ENCODE results near the gene NOP53.
"Not testable (repeated sequence)": the region's sequence is repeated elsewhere in the genome, so short reads cannot be mapped to it uniquely, and the experiment has no call there.

The NOP53 gene

GRCh38 chr19:47752440-47753211, 7.3 kb downstream of the NOP53 start:
- DNase-seq (ENCODE audit: insufficient read length, low spot score), result no peak
- FAIRE-seq, result no peak

GRCh38 chr19:47754206-47755064, 9.1 kb downstream of the NOP53 start:
- FAIRE-seq, result no peak
- DNase-seq (ENCODE audit: insufficient read length, low spot score), result no peak

- no peak for FAIRE-seq
- DNase-seq (ENCODE audit: insufficient read length, low spot score), result no peak
Observed at GRCh38 chr19:47755065-47755761, 9.9 kb downstream of the NOP53 start.

- FAIRE-seq (no peak), DNase-seq (ENCODE audit: insufficient read length, low spot score) (no peak)
Observed at GRCh38 chr19:47755762-47756626, 10.6 kb downstream of the NOP53 start.

GRCh38 chr19:47756627-47756929, 11.2 kb downstream of the NOP53 start:
- FAIRE-seq (no peak), DNase-seq (ENCODE audit: insufficient read length, low spot score) (no peak)

GRCh38 chr19:47756953-47757608, 11.7 kb downstream of the NOP53 start:
- no peak for DNase-seq (ENCODE audit: insufficient read length, low spot score)
- no peak for FAIRE-seq

- no peak for FAIRE-seq
Observed at GRCh38 chr19:47757617-47758442, 12.5 kb downstream of the NOP53 start.

GRCh38 chr19:47758443-47758804, 13.1 kb downstream of the NOP53 start:
- FAIRE-seq (no peak), DNase-seq (ENCODE audit: insufficient read length, low spot score) (no peak)

More at GRCh38 chr19:47757617-47758442, 12.5 kb downstream of the NOP53 start:
- DNase-seq (ENCODE audit: insufficient read length, low spot score), result no peak

GRCh38 chr19:47760632-47760999, 15.3 kb downstream of the NOP53 start:
- FAIRE-seq (no peak), DNase-seq (ENCODE audit: insufficient read length, low spot score) (no peak)

- DNase-seq (ENCODE audit: insufficient read length, low spot score) (no peak), FAIRE-seq (no peak)
Observed at GRCh38 chr19:47761566-47761965, 16.2 kb downstream of the NOP53 start.

- DNase-seq (ENCODE audit: insufficient read length, low spot score), result no peak
Observed at GRCh38 chr19:47762151-47762550, 16.8 kb downstream of the NOP53 start.

GRCh38 chr19:47762615-47763308, 17.4 kb downstream of the NOP53 start:
- DNase-seq (ENCODE audit: insufficient read length, low spot score) (no peak), FAIRE-seq (no peak)

More at GRCh38 chr19:47762151-47762550, 16.8 kb downstream of the NOP53 start:
- FAIRE-seq, result no peak

- not testable (repeated sequence) for FAIRE-seq; DNase-seq (ENCODE audit: insufficient read length, low spot score)
Observed at GRCh38 chr19:47764705-47765104, 19.4 kb downstream of the NOP53 start.

- FAIRE-seq (no peak), DNase-seq (ENCODE audit: insufficient read length, low spot score) (no peak)
Observed at GRCh38 chr19:47765523-47766358, 20.4 kb downstream of the NOP53 start.

GRCh38 chr19:47766359-47766620, 20.9 kb downstream of the NOP53 start:
- FAIRE-seq (no peak), DNase-seq (ENCODE audit: insufficient read length, low spot score) (no peak)

GRCh38 chr19:47766670-47767069, 21.3 kb downstream of the NOP53 start:
- no peak for DNase-seq (ENCODE audit: insufficient read length, low spot score)
- no peak for FAIRE-seq

GRCh38 chr19:47767349-47767748, 22.0 kb downstream of the NOP53 start:
- DNase-seq (ENCODE audit: insufficient read length, low spot score) (no peak), FAIRE-seq (no peak)

- no peak for DNase-seq (ENCODE audit: insufficient read length, low spot score)
- FAIRE-seq, result no peak
Observed at GRCh38 chr19:47768604-47769003, 23.3 kb downstream of the NOP53 start.
